Epithelial cell of esophagus (primary cell): ENCODE measurements around the gene TPCN1.

Experiments
- DNase-seq: peaks from one replicate; pipeline ENCODE4 v3.0.0; 2010; ENCODE audit warnings: low read depth
- H3K4me3 ChIP-seq: 2 replicates; pipeline ENCODE4 v1.5.1; 2011; ENCODE audit warnings: mild to moderate bottlenecking, low read length, control low read depth
- CTCF ChIP-seq: IDR thresholded peaks from 2 replicates; pipeline ENCODE4 v1.5.1; 2011; ENCODE audit warnings: low read depth, mild to moderate bottlenecking, low read length, control low read depth, inconsistent platforms; ENCODE audit not compliant: insufficient read depth; ENCODE audit errors: missing control alignments

TPCN1 gene

GRCh38 chr12:113341535-113341934 lies 120.3 kb downstream of the TPCN1 start:
- TF ChIP-seq CTCF, result no peak
- no peak for DNase-seq
- no peak overlapping the region for H3K4me3 ChIP-seq

DNA sequence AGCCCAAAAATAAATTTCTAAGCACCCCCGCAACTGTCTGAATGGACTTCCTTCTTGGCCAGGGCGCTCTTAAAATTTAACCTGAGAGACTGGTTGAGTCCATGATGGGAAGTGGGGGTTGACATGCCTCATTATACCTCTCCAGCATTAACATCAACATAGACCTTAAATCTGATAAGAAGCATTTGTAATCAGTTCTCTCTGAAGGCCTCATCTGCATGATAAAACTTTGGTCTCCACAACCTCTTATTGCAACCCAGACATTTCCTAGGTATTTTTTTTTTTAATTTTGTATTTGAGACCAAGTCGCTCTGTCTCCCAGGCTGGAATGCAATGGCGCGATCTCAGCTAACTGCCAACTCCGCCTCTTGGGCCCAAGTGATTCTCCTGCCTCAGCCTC lies 124.1 kb downstream of the TPCN1 start:
- H3K4me3 ChIP-seq, result no peak overlapping the region
- no peak for TF ChIP-seq CTCF
- no peak for DNase-seq

DNA sequence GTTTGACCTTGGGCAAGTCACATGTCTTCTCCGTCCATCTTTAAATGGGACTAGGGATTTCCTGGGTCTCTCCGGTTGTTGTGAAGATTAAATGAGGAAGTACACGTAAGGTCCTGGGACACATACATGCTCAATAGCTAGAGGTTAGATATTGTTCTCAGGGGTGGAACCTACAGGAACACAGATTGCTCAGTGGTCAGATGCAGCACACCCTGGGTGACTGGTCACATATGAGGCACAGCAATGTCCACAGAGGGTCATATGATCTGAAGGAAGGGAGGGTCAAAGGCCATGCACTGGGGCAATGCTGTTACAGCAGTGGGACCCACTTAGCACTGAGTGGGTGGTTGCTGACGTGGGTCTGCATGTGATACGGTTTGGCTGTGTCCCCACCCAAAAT lies 125.1 kb downstream of the TPCN1 start:
- DNase-seq, result no peak
- TF ChIP-seq CTCF, result no peak
- no peak overlapping the region for H3K4me3 ChIP-seq

GRCh38 chr12:113347107-113347506 lies 125.8 kb downstream of the TPCN1 start:
- no peak for DNase-seq
- no peak overlapping the region for H3K4me3 ChIP-seq
- TF ChIP-seq CTCF, result no peak

- no peak for TF ChIP-seq CTCF
- H3K4me3 ChIP-seq, result no peak overlapping the region
- DNase-seq, result no peak
Observed at GRCh38 chr12:113347892-113348291, 126.6 kb downstream of the TPCN1 start.
